Uterus (tissue), 2 donors: ENCODE results near the gene PRKCD.

ENCODE experiments used
- CTCF ChIP-seq, 4 experiments: fragments of 200-600 bp in 2 of 4; fragments of 450-650 bp in 2 of 4; sonication (generic) in 2 of 4; IDR thresholded peaks; one replicate each; pipeline ENCODE4 v1.5.1; 2016 to 2019; ENCODE audit warnings: antibody characterized with exemption in 4 of 4, mild to moderate bottlenecking in 2 of 4, moderate library complexity in 1 of 4
- POLR2A ChIP-seq, 2 donors: fragments of 450-650 bp; IDR thresholded peaks; one replicate each; pipeline ENCODE4 v1.6.1; 2016; ENCODE audit warnings: antibody characterized with exemption in 2 of 2, mild to moderate bottlenecking in 1 of 2, moderate library complexity in 1 of 2

- no peak for TF ChIP-seq CTCF (IDR thresholded peaks at IDR 0.05)
- no peak for TF ChIP-seq POLR2A (IDR thresholded peaks at IDR 0.05)
These were observed 12.1 kb downstream of the PRKCD start for GRCh38 chr3:53173107-53173506.
